Tibial nerve (tissue), 4 donors: ENCODE results near the gene AEBP2. TPM values are rescaled to one million over a fixed set of nuclear protein-coding genes. Genes with fewer than 3 reads are reported as not detected.

Source experiments
- DNase-seq, 2 donors: peaks; one replicate each; pipeline ENCODE4 v3.0.0-alpha.2; 2019; ENCODE audit warnings: low spot score in 2 of 2
- H3K27ac ChIP-seq, 4 donors: fragments of 200-600 bp; sonication (generic) in 3 of 4; one replicate each; pipeline ENCODE4 v1.5.1; 2017 to 2019; ENCODE audit warnings: mild to moderate bottlenecking in 1 of 4
- H3K27me3 ChIP-seq, 2 donors: fragments of 200-600 bp; sonication (generic) in 1 of 2; one replicate each; pipeline versions ENCODE4 v1.5.1 to v1.6.0; 2017 to 2019
- H3K36me3 ChIP-seq, 3 donors: fragments of 200-600 bp; sonication (generic); one replicate each; pipeline ENCODE4 v1.5.1; 2018 to 2019
- H3K4me1 ChIP-seq, 4 donors: fragments of 200-600 bp; sonication (generic) in 3 of 4; one replicate each; pipeline ENCODE4 v1.5.1; 2017 to 2019
- H3K4me3 ChIP-seq, 4 donors: fragments of 200-600 bp; sonication (generic) in 3 of 4; one replicate each; pipeline ENCODE4 v1.5.1; 2017 to 2019; ENCODE audit warnings: mild to moderate bottlenecking in 1 of 4, moderate library complexity in 1 of 4
- H3K9me3 ChIP-seq, 4 donors: fragments of 200-600 bp; sonication (generic) in 3 of 4; one replicate each; pipeline ENCODE4 v1.5.1; 2017 to 2019
- CTCF ChIP-seq, 5 experiments: fragments of 200-600 bp in 3 of 5; fragments of 450-650 bp in 2 of 5; sonication (generic) in 3 of 5; IDR thresholded peaks; one replicate each; pipeline ENCODE4 v1.5.1; 2016 to 2019; ENCODE audit warnings: antibody characterized with exemption in 5 of 5, mild to moderate bottlenecking in 3 of 5, moderate library complexity in 2 of 5
- EP300 ChIP-seq, 2 donors: sonication (generic); formaldehyde crosslinking; IDR thresholded peaks; one replicate each; pipeline ENCODE4 v1.6.1; 2017; ENCODE audit warnings: antibody characterized with exemption in 2 of 2, mild to moderate bottlenecking in 1 of 2
- POLR2A ChIP-seq, 2 donors: fragments of 450-650 bp; IDR thresholded peaks; one replicate each; pipeline ENCODE4 v1.6.1; 2017; ENCODE audit warnings: antibody characterized with exemption in 2 of 2, mild to moderate bottlenecking in 2 of 2, moderate library complexity in 2 of 2
- WGBS, 2 donors: methylation state at CpG; one replicate each; pipeline ENCODE4 v1.1.5; 2018; 5-methylcytosine and 5-hydroxymethylcytosine counted together
- total RNA-seq, 4 donors: library from RNA; depleted of rRNA; stranded (reverse); fragments of >200 nt; gene quantifications; one replicate each; pipeline ENCODE4 v1.1.0, GENCODE V29; 2016

AEBP2 gene
- total RNA-seq, 4 donors from 2014 or later: 35.7 to 55.9 (median 45.7) TPM

- Histone ChIP-seq H3K4me1 (peaks cover 0 to 52% (median 5%) of the 10 kb centered on the region in 4 donors), H3K4me3 (no peak overlapping the region), H3K36me3 (peaks cover 0 to 28% (median 0%) of the 10 kb centered on the region in 3 donors), H3K27me3 (no peaks in the 10 kb centered on the region), H3K27ac (peak overlapping the region in 1 of 4 donors; percentile 7), H3K9me3 (no peaks in the 10 kb centered on the region)
- no peak for DNase-seq
- TF ChIP-seq POLR2A (IDR thresholded peaks at IDR 0.05) (no peak), EP300 (IDR thresholded peaks at IDR 0.05) (no peak), CTCF (IDR thresholded peaks at IDR 0.05) (no peak)
Observed at GRCh38 chr12:19506497-19506896, 67.2 kb downstream of the AEBP2 start.

DNA sequence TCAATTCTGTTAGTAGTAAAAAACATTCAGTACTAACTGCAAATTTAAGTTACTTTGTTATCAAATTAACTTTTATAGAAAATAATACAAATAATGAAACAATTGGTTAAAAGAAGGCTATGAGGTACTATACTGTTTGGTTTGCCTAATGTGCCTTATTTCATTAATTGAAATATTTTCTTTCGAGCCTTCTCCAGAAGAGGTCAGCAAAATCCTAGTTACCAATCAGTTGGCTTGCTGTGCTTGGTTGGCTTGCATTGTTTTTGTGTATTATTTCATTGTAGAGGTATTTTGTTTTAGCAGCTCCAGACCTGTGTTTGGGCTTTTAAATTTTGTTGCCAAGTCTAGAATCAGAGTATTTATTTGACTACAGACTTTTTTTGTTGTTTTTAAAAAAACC, 68.5 kb downstream of the AEBP2 start:
- Histone ChIP-seq H3K36me3 (peaks cover 0 to 27% (median 0%) of the 10 kb centered on the region in 3 donors), H3K27me3 (no peaks in the 10 kb centered on the region), H3K27ac (peak overlapping the region in 1 of 4 donors; percentile 29), H3K4me3 (no peak overlapping the region), H3K4me1 (peaks cover 0 to 53% (median 5%) of the 10 kb centered on the region in 4 donors), H3K9me3 (no peaks in the 10 kb centered on the region)
- 23 to 30% methylated on average over 1 of the region's 1 CpG for WGBS, 2 donors
- TF ChIP-seq CTCF (IDR thresholded peaks at IDR 0.05) (peak in 4 of 5 experiments; percentile 24 to 42 (median 30)), EP300 (IDR thresholded peaks at IDR 0.05) (no peak)
- peak in 1 of 2 donors; percentile 42 for DNase-seq

DNA sequence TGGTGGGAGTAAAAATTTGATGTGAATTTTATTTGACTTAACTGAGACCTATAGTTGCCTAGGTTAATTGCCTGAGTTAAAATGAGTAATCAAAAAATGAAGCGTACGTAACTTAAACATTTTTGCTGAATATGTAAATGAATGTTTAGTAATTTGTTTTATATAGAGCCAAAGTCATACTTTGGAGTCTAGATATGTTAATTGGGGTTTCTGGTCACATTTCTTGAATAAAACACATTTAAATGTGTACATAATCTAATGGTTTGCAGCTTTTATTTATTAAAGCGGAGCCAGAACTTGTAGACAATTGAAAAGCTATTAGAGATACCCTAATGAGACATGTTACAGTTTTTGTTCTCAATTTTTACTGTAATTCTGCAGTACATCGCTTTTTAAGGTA, 71.2 kb downstream of the AEBP2 start:
- TF ChIP-seq CTCF (IDR thresholded peaks at IDR 0.05) (no peak), POLR2A (IDR thresholded peaks at IDR 0.05) (no peak), EP300 (IDR thresholded peaks at IDR 0.05) (no peak)
- Histone ChIP-seq H3K27ac (no peak overlapping the region), H3K27me3 (no peaks in the 10 kb centered on the region), H3K36me3 (peaks cover 0 to 15% (median 0%) of the 10 kb centered on the region in 3 donors), H3K9me3 (no peaks in the 10 kb centered on the region), H3K4me3 (no peak overlapping the region), H3K4me1 (peaks cover 0 to 51% (median 5%) of the 10 kb centered on the region in 4 donors)
- 83 to 97% methylated on average over 4 of the region's 4 CpGs for WGBS, 2 donors
- DNase-seq: no peak

DNA sequence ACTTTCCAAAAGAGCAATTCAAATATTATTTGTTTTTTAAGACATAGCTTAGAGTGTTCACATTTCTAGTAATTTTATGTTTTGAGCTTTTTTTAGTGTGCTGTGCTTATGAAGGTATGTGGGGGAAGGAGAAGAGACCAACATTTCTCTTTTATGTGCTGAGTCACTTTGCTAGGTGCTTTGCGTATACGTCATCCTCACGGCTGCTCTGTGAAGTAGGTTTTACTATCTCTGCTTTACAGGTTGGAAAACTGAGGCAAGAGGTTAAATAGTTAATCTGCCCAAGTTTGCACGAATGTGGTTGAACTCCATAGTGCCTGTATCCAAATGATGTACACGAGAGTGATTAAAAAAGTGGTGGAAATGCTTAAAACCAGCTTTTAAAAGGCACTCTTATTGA, 75.9 kb downstream of the AEBP2 start:
- peaks cover 0 to 31% (median 4%) of the 10 kb centered on the region in 4 donors for H3K4me1 ChIP-seq
- H3K9me3 ChIP-seq: no peaks in the 10 kb centered on the region
- H3K4me3 ChIP-seq: no peak overlapping the region
- H3K27ac ChIP-seq: no peak overlapping the region
- WGBS, 2 donors: 83 to 84% methylated on average over 5 of the region's 5 CpGs
- H3K27me3 ChIP-seq: no peaks in the 10 kb centered on the region
- TF ChIP-seq POLR2A (IDR thresholded peaks at IDR 0.05) (no peak), EP300 (IDR thresholded peaks at IDR 0.05) (no peak), CTCF (IDR thresholded peaks at IDR 0.05) (no peak)
- no peak for DNase-seq
- peaks cover 0 to 19% (median 0%) of the 10 kb centered on the region in 3 donors for H3K36me3 ChIP-seq

GRCh38 chr12:19517583-19517982, 78.3 kb downstream of the AEBP2 start:
- Histone ChIP-seq H3K27me3 (no peaks in the 10 kb centered on the region), H3K4me1 (peaks cover 0 to 34% (median 4%) of the 10 kb centered on the region in 4 donors), H3K27ac (no peak overlapping the region), H3K4me3 (no peak overlapping the region), H3K36me3 (peaks cover 0 to 17% (median 0%) of the 10 kb centered on the region in 3 donors), H3K9me3 (no peaks in the 10 kb centered on the region)
- 57 to 58% methylated on average over 1 of the region's 1 CpG for WGBS, 2 donors
- DNase-seq: no peak
- TF ChIP-seq EP300 (IDR thresholded peaks at IDR 0.05): no peak
- no peak for TF ChIP-seq CTCF (IDR thresholded peaks at IDR 0.05)
- no peak for TF ChIP-seq POLR2A (IDR thresholded peaks at IDR 0.05)
